ENCODE data around the gene DISC1.
"Not testable (repeated sequence)": the region's sequence is repeated elsewhere in the genome, so short reads cannot be mapped to it uniquely, and the experiment has no call there.

Gene DISC1

GRCh38 chr1:231724041-231724440, 97.5 kb downstream of the DISC1 start:
- in situ Hi-C loops (cut with MboI; ENCODE audit: low sequenced_read_pairs) = no loop called here

- in situ Hi-C loops (cut with MboI; ENCODE audit: low sequenced_read_pairs) = no loop called here
Observed at GRCh38 chr1:231724876-231725647, 98.5 kb downstream of the DISC1 start.

- in situ Hi-C loops (cut with MboI; ENCODE audit: low sequenced_read_pairs) = no loop called here
Observed at GRCh38 chr1:231727171-231727570, 100.6 kb downstream of the DISC1 start.

- in situ Hi-C loops (cut with MboI; ENCODE audit: low sequenced_read_pairs) = not testable (repeated sequence)
Observed at GRCh38 chr1:231728987-231729386, 102.4 kb downstream of the DISC1 start.

GRCh38 chr1:231729544-231729943, 103.0 kb downstream of the DISC1 start:
- in situ Hi-C loops (cut with MboI; ENCODE audit: low sequenced_read_pairs) = no loop called here

DNA sequence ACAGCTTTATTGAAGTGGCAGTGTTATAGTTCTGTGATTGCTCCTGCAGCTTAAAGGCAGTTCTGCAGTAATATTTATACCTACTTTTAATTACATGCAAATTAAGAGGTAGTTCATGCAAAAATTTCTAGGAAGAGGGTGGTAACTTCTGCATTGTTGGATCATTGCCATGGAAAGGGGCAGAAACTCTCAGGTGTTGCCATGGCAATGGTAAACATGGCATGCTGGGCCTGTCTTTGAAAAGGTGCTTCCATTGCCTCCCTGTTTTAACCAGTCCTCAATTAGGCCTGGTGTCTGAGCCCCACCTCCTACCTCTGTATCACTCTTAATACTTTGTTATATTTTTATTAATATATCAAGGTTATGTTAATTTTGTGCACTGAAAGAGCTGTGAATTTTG, 104.7 kb downstream of the DISC1 start:
- in situ Hi-C loops (cut with MboI; ENCODE audit: low sequenced_read_pairs) = no loop called here

- in situ Hi-C loops (cut with MboI; ENCODE audit: low sequenced_read_pairs) = no loop called here
Observed at GRCh38 chr1:231733063-231733462, 106.5 kb downstream of the DISC1 start.

GRCh38 chr1:231733672-231734071, 107.1 kb downstream of the DISC1 start:
- in situ Hi-C loops (cut with MboI; ENCODE audit: low sequenced_read_pairs) = no loop called here

- in situ Hi-C loops (cut with MboI; ENCODE audit: low sequenced_read_pairs) = no loop called here
Observed at GRCh38 chr1:231734417-231734816, 107.8 kb downstream of the DISC1 start.

GRCh38 chr1:231735411-231735810, 108.8 kb downstream of the DISC1 start:
- in situ Hi-C loops (cut with MboI; ENCODE audit: low sequenced_read_pairs) = no loop called here

- in situ Hi-C loops (cut with MboI; ENCODE audit: low sequenced_read_pairs) = no loop called here
Observed at GRCh38 chr1:231735941-231736340, 109.4 kb downstream of the DISC1 start.

GRCh38 chr1:231736464-231736863, 109.9 kb downstream of the DISC1 start:
- in situ Hi-C loops (cut with MboI; ENCODE audit: low sequenced_read_pairs) = no loop called here

DNA sequence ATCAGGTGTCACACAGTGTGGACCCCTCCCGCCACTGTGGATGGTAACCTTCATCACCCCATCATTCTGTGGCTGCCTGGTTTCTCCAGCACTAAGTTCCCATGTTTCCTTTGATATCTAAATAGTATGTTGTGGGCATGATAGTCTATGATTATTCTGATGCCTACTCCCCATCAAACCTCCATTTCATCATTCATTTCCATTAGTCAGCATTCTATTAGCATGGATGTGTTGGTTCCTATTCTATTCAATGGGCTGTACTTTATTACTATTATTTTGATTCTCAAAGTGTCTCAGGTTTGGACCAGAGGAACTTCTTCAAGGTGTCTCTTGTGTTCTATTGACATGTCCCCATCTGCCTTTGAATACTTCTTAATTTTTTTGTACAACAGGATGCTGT, 112.0 kb downstream of the DISC1 start:
- in situ Hi-C loops (cut with MboI; ENCODE audit: low sequenced_read_pairs) = no loop called here

- in situ Hi-C loops (cut with MboI; ENCODE audit: low sequenced_read_pairs) = no loop called here
Observed at GRCh38 chr1:231743966-231744365, 117.4 kb downstream of the DISC1 start.

DNA sequence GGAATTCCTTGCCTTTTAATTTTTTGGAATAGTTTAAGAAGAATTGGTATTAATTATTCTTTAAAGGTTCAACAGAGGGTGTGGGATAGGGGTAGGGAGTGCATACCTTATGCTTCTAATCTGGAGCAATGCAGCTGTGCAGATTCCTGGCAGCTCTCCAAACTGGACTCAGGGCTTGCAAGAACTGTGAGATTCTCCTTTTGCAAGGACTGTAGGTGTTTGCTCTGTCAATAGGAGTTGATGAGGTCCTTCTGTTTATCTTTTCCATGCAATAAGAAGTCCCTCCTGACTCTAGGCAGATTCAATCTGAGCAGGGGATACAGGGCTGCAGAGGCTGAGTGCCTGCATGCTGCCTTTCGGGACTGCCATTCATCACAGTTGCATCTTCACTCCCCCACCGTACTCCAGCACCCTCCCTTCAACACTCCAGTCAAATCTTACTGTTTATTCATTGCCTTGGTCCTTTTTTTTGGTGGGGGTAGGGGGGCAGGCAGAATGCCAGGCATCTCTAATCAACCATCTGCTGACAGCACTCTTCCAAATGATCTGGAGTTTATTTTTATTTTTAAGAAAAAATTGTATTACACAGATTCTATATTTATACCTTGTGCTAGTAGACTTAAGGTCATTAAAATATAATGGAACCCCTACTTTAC, 122.3 kb downstream of the DISC1 start:
- in situ Hi-C loops (cut with MboI; ENCODE audit: low sequenced_read_pairs) = no loop called here

GRCh38 chr1:231750296-231750695, 123.7 kb downstream of the DISC1 start:
- in situ Hi-C loops (cut with MboI; ENCODE audit: low sequenced_read_pairs) = no loop called here

DNA sequence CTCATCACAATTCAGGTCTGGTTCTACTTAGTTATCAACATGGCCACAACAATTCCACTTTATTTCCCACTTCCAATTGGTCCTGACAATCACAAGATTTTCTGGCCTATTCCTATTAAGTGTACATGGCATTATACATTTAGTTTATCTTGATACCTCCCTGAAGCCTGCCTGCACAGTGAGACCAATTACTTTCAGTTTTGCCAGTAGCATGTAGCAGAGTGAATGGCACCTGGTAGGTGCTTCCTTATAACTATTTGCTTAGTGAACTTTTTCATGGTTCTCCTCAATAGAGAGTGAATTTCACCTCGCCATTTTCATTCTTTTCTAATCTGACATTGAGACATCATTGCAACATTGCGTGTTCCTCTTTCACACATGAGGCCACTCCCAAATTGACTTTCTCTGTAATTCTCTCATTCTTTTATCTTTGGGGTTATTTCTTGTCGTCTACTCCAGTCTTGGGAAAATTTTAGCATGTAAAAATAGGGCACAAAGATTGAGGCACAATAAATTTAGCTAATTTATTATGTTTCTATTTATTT, 124.3 kb downstream of the DISC1 start:
- in situ Hi-C loops (cut with MboI; ENCODE audit: low sequenced_read_pairs) = no loop called here

DNA sequence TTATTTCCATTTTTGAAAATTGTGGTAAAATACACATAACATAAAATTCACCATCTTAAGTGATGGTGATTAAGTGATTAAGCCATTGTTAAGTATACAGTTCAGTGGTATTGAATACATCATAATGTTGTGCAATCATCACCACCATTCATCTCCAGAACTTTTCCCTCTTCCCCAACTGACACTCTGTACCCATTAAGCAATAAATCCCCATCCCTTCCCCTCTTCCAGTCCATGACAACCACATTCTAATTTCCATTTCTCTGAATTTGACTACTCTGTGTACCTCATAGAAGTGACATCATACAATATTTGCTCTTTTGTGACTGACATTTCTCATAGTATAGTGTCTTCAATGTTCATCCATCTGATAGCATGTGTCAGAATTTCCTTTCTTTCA, 124.8 kb downstream of the DISC1 start:
- in situ Hi-C loops (cut with MboI; ENCODE audit: low sequenced_read_pairs) = no loop called here

- in situ Hi-C loops (cut with MboI; ENCODE audit: low sequenced_read_pairs) = no loop called here
Observed at GRCh38 chr1:231753313-231753712, 126.7 kb downstream of the DISC1 start.

GRCh38 chr1:231757101-231757404, 130.5 kb downstream of the DISC1 start:
- in situ Hi-C loops (cut with MboI; ENCODE audit: low sequenced_read_pairs) = loop anchor here (5.0 kb wide), 1 partner anchor 50 kb away; no protein-coding TSS in a partner anchor

DNA sequence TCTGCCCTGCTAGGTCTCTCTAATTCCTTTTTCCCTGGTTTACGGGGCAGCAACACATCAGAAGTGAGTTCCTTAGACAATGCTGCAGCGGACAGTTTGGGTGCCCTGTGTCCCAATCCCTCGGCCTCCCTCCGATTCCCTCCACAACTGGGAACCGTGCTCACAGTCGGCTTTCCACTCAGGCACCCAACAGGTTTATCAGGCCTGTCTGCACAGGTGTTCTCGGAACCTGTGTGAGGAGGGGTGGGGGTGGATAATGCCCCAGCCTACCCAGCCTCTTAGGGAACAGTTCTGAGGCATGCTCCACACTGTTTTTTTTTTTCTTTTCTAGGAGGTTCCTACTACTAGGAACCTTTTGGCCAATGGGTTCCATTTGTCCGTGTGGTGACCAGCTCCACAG, 131.2 kb downstream of the DISC1 start:
- in situ Hi-C loops (cut with MboI; ENCODE audit: low sequenced_read_pairs) = loop anchor here (5.0 kb wide), 1 partner anchor 50 kb away; no protein-coding TSS in a partner anchor

- in situ Hi-C loops (cut with MboI; ENCODE audit: low sequenced_read_pairs) = no loop called here
Observed at GRCh38 chr1:231761252-231761651, 134.7 kb downstream of the DISC1 start.

Data from HL-60/S4 treated with retinoic acid at 250 ng/mL for 4 days and 3 days (cell line).